IMR-90 (cell line): Measurements from ENCODE around the gene SCYGR2. TPM values are rescaled to one million over a fixed set of nuclear protein-coding genes. Genes with fewer than 3 reads are reported as not detected.

ENCODE experiments used
- ATAC-seq: fragments of 200-7000 bp; cut with Tn5 transposase; 2 replicates; pipeline ENCODE4 v1.9.1; 2020; ENCODE audit warnings: low read depth, mild to moderate bottlenecking, moderate library complexity
- BruUV-seq: library from RNA; stranded (reverse); fragments of 400-500 nt; replicated peaks from 2 replicates; lab custom pipeline; 2021; lab: Mats Ljungman, UMichigan
- CTCF ChIA-PET: fragments of 300-600 bp; formaldehyde crosslinking; extraction: SDS; loops from one replicate; lab custom pipeline; 2021; ENCODE audit warnings: antibody characterized with exemption; lab: Yijun Ruan, JAX
- POLR2A ChIA-PET: fragments of 300-600 bp; sonication (Branson Sonifier 250); formaldehyde crosslinking; loops from one replicate; lab custom pipeline; 2022; ENCODE audit warnings: antibody characterized with exemption; ENCODE audit not compliant: unreplicated experiment; lab: Charles Lee
- DNase-seq: peaks from one replicate; pipeline ENCODE4 v3.0.0; 2013
- H2AFZ ChIP-seq: replicated peaks from 2 replicates; pipeline ENCODE3; 2013; ENCODE audit warnings: low read length, mild to moderate bottlenecking; ENCODE audit not compliant: poor library complexity
- H2AK5ac ChIP-seq: 2 replicates; pipeline ENCODE4 v1.6.1; 2013; ENCODE audit warnings: low read depth, low read length, inconsistent platforms
- H2AK9ac ChIP-seq: replicated peaks from 2 replicates; pipeline ENCODE3; 2013; ENCODE audit warnings: mild to moderate bottlenecking, low read depth, low read length, moderate library complexity; ENCODE audit not compliant: poor library complexity
- H2BK120ac ChIP-seq: 2 replicates; pipeline ENCODE4 v1.6.1; 2013; ENCODE audit warnings: low read depth, low read length, inconsistent platforms
- H2BK15ac ChIP-seq: 3 replicates; pipeline ENCODE4 v1.6.1; 2013; ENCODE audit warnings: low read depth, low read length, inconsistent platforms
- H2BK20ac ChIP-seq: 2 replicates; pipeline ENCODE4 v1.6.1; 2013; ENCODE audit warnings: low read depth, mild to moderate bottlenecking, inconsistent platforms, low read length, moderate library complexity
- H2BK5ac ChIP-seq: 2 replicates; pipeline ENCODE4 v1.6.1; 2013; ENCODE audit warnings: mild to moderate bottlenecking, low read depth, low read length, inconsistent platforms; ENCODE audit not compliant: poor library complexity, severe bottlenecking
- H3K14ac ChIP-seq: replicated peaks from 2 replicates; pipeline ENCODE4 v1.6.1; 2013; ENCODE audit warnings: low read depth, low read length, inconsistent platforms
- H3K18ac ChIP-seq: 2 replicates; pipeline ENCODE4 v1.6.1; 2013; ENCODE audit warnings: low read depth, low read length, control low read depth
- H3K23ac ChIP-seq: 2 replicates; pipeline ENCODE4 v1.6.1; 2013; ENCODE audit warnings: low read depth, low read length, inconsistent platforms
- H3K27ac ChIP-seq: 2 replicates; pipeline ENCODE4 v1.5.1; 2013; ENCODE audit warnings: mild to moderate bottlenecking, control low read depth, low read length; ENCODE audit not compliant: insufficient read depth
- H3K27me3 ChIP-seq: 2 replicates; pipeline ENCODE4 v1.6.1; 2013; ENCODE audit warnings: low read length; ENCODE audit not compliant: control insufficient read depth, insufficient read depth
- H3K36me3 ChIP-seq: 2 replicates; pipeline ENCODE4 v1.6.1; 2013; ENCODE audit warnings: low read length, mixed read lengths; ENCODE audit not compliant: control insufficient read depth, insufficient read depth
- H3K4ac ChIP-seq: 2 replicates; pipeline ENCODE4 v1.6.1; 2013; ENCODE audit warnings: low read depth, low read length, inconsistent platforms
- H3K4me1 ChIP-seq: 2 replicates; pipeline ENCODE4 v1.6.1; 2013; ENCODE audit warnings: low read length, mixed read lengths; ENCODE audit not compliant: control insufficient read depth, insufficient read depth
- H3K4me2 ChIP-seq: 2 replicates; pipeline ENCODE4 v1.6.1; 2013; ENCODE audit warnings: low read depth, mild to moderate bottlenecking, control low read depth, low read length, moderate library complexity
- H3K4me3 ChIP-seq: 2 replicates; pipeline ENCODE4 v1.5.1; 2013; ENCODE audit warnings: low read depth, mild to moderate bottlenecking, control low read depth, low read length, moderate library complexity; ENCODE audit not compliant: insufficient read depth
- H3K56ac ChIP-seq: 2 replicates; pipeline ENCODE4 v1.6.1; 2013; ENCODE audit warnings: low read length, inconsistent platforms; ENCODE audit not compliant: insufficient read depth; ENCODE audit errors: extremely low read depth
- H3K79me1 ChIP-seq, 2 experiments: 2 replicates each; pipeline ENCODE4 v1.6.1; 2013; ENCODE audit warnings: low read length in 2 of 2, inconsistent platforms in 1 of 2, low read depth in 1 of 2
- H3K9ac ChIP-seq: 2 replicates; pipeline ENCODE4 v1.6.1; 2013; ENCODE audit warnings: low read depth, low read length, control low read depth
- H3K9me1 ChIP-seq: 2 replicates; pipeline ENCODE4 v1.6.1; 2013; ENCODE audit warnings: low read length, inconsistent platforms; ENCODE audit not compliant: insufficient read depth
- H3K9me3 ChIP-seq: 2 replicates; pipeline ENCODE4 v1.6.1; 2013; ENCODE audit warnings: low read length; ENCODE audit not compliant: control insufficient read depth, insufficient read depth
- H4K20me1 ChIP-seq: 2 replicates; pipeline ENCODE4 v1.6.1; 2013; ENCODE audit warnings: low read length, inconsistent platforms; ENCODE audit not compliant: insufficient read depth
- H4K5ac ChIP-seq: 2 replicates; pipeline ENCODE4 v1.6.1; 2013; ENCODE audit warnings: mild to moderate bottlenecking, low read depth, low read length, control low read depth
- H4K8ac ChIP-seq, 2 experiments: 2 replicates each; pipeline ENCODE4 v1.6.1; 2013; ENCODE audit warnings: low read depth in 2 of 2, low read length in 2 of 2, control low read depth in 1 of 2, inconsistent platforms in 1 of 2
- H4K91ac ChIP-seq: 2 replicates; pipeline ENCODE4 v1.6.1; 2013; ENCODE audit warnings: low read depth, low read length, inconsistent platforms; ENCODE audit not compliant: insufficient read depth
- BHLHE40 ChIP-seq: fragments of 150-350 bp; IDR thresholded peaks from 2 replicates; pipeline ENCODE4 v1.6.1; 2016; ENCODE audit warnings: mild to moderate bottlenecking, low read depth, low read length
- CEBPB ChIP-seq: IDR thresholded peaks from 2 replicates; pipeline ENCODE4 v1.6.1; 2012; ENCODE audit warnings: low read depth, low read length, improper control_type of control experiment
- CHD1 ChIP-seq: IDR thresholded peaks from 2 replicates; pipeline ENCODE4 v1.6.1; 2012; ENCODE audit warnings: low read depth, low read length, improper control_type of control experiment
- CTCF ChIP-seq: conservative IDR thresholded peaks from 2 replicates; pipeline ENCODE4 v1.5.1; 2012; ENCODE audit warnings: mild to moderate bottlenecking, low read depth, low read length, improper control_type of control experiment
- ELK1 ChIP-seq: fragments of 150-350 bp; IDR thresholded peaks from 2 replicates; pipeline ENCODE4 v1.6.1; 2016; ENCODE audit warnings: low read depth, mild to moderate bottlenecking, low read length, moderate library complexity, borderline replicate concordance
- FOS ChIP-seq: fragments of 150-350 bp; IDR thresholded peaks from 2 replicates; pipeline ENCODE4 v1.6.1; 2016; ENCODE audit warnings: low read depth, low read length
- MAFK ChIP-seq: IDR thresholded peaks from 2 replicates; pipeline ENCODE4 v1.6.1; 2012; ENCODE audit warnings: low read depth, low read length, improper control_type of control experiment
- MAZ ChIP-seq: IDR thresholded peaks from 2 replicates; pipeline ENCODE4 v1.6.1; 2012; ENCODE audit warnings: low read depth, mild to moderate bottlenecking, low read length, improper control_type of control experiment, moderate library complexity, borderline replicate concordance
- MXI1 ChIP-seq: IDR thresholded peaks from 2 replicates; pipeline ENCODE4 v1.6.1; 2012; ENCODE audit warnings: low read depth, mild to moderate bottlenecking, low read length, moderate library complexity, borderline replicate concordance
- NFE2L2 ChIP-seq: fragments of 150-350 bp; IDR thresholded peaks from 2 replicates; pipeline ENCODE4 v1.6.1; 2016; ENCODE audit warnings: low read depth, mild to moderate bottlenecking, low read length
- POLR2A ChIP-seq: IDR thresholded peaks from 2 replicates; pipeline ENCODE4 v1.6.1; 2012; ENCODE audit warnings: mild to moderate bottlenecking, low read depth, low read length
- RAD21 ChIP-seq: IDR thresholded peaks from 2 replicates; pipeline ENCODE4 v1.6.1; 2012; ENCODE audit warnings: low read length, improper control_type of control experiment
- RCOR1 ChIP-seq: IDR thresholded peaks from 2 replicates; pipeline ENCODE4 v1.6.1; 2012; ENCODE audit warnings: mild to moderate bottlenecking, low read length, improper control_type of control experiment; ENCODE audit not compliant: insufficient replicate concordance
- RFX5 ChIP-seq: IDR thresholded peaks from 2 replicates; pipeline ENCODE4 v1.8.0; 2012; ENCODE audit warnings: low read depth, mild to moderate bottlenecking, low read length, moderate library complexity
- SMC3 ChIP-seq: fragments of 150-350 bp; IDR thresholded peaks from 2 replicates; pipeline ENCODE4 v1.6.1; 2016; ENCODE audit warnings: low read depth, mild to moderate bottlenecking, antibody characterized with exemption, low read length, moderate library complexity
- USF2 ChIP-seq: fragments of 150-350 bp; IDR thresholded peaks from 2 replicates; pipeline ENCODE4 v1.6.1; 2017; ENCODE audit warnings: mild to moderate bottlenecking, antibody characterized with exemption, low read length, low read depth
- WGBS, 2 experiments: methylation state at CpG; one replicate each; pipeline versions ENCODE4 v1.1.5 to v1.1.7; 2013; ENCODE audit warnings: missing lambda C conversion rate in 2 of 2; ENCODE audit not compliant: insufficient read length in 1 of 2; ENCODE audit errors: extremely low coverage in 2 of 2; 5-methylcytosine and 5-hydroxymethylcytosine counted together
- dilution Hi-C: fragments of 300-500 bp; cut with HindIII; formaldehyde crosslinking; loops from one replicate; pipeline ENCODE4 v1.14.3; 2018; ENCODE audit warnings: low sequenced_read_pairs; ENCODE audit not compliant: unreplicated experiment
- in situ Hi-C: fragments of 300-500 bp; cut with MboI; formaldehyde crosslinking; loops from 3 replicates; pipeline ENCODE4 v1.14.3; 2019; ENCODE audit warnings: low sequenced_read_pairs, inconsistent platforms, mixed read lengths
- intact Hi-C: fragments of 100-400 bp; cut with micrococcal nuclease; formaldehyde crosslinking; loops from 2 replicates; pipeline ENCODE4 v1.10.0; 2022
- polyA plus RNA-seq, 3 experiments: library from polyadenylated mRNA; depleted of rRNA; stranded (reverse); fragments of >200 nt; gene quantifications; 2 replicates each; pipeline ENCODE4 v1.2.3, GENCODE V29; 2012; ENCODE audit warnings: low replicate concordance in 1 of 3
- total RNA-seq: library from RNA; depleted of rRNA; stranded (reverse); fragments of >200 nt; gene quantifications from 2 replicates; pipeline ENCODE4 v1.2.3, GENCODE V29; 2012

The SCYGR2 gene
- total and polyA plus RNA-seq, 2 of the 4 experiments (the other 2 are of a cell fraction): not detected

DNA sequence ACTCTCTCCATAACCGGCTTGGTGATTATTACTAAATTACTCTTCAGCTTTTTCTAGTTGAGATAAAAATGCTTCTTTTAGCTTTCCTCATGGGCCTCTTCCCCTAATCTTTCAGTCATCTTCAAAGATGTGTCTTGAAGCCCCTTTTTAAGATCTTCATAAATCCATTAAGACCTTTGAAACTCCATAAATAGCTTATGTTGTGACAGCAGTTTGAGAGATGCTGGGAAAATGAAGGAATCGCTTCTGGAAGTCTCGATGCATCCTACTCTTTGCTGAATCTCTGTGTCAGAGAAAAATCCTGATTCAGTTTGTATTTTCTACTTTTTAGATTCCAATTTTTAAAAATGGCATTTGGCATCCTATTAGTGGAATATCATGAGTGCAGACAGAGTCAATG lies 31.6 kb downstream of the SCYGR2 start:
- no peaks in the 10 kb centered on the region for H3K4me1 ChIP-seq
- no peak for ATAC-seq
- H2BK5ac ChIP-seq: no peak overlapping the region
- dilution Hi-C loops: no loop called here
- H3K4ac ChIP-seq: no peak overlapping the region
- no peak overlapping the region for H3K4me2 ChIP-seq
- no peak for DNase-seq
- H3K9me1 ChIP-seq: no peaks in the 10 kb centered on the region
- no TSS peak for BruUV-seq
- H2AK5ac ChIP-seq: no peak overlapping the region
- no peak overlapping the region for H2BK20ac ChIP-seq
- no peaks in the 10 kb centered on the region for H3K27me3 ChIP-seq
- no peaks in the 10 kb centered on the region for H3K36me3 ChIP-seq
- no peak overlapping the region for H3K23ac ChIP-seq
- H3K4me3 ChIP-seq: no peak overlapping the region
- intact Hi-C loops: no loop called here
- no CpG with 5 or more reads among the region's 3 CpGs for WGBS, 2 experiments
- no peak overlapping the region for H4K91ac ChIP-seq
- H3K79me1 ChIP-seq: no peaks in the 10 kb centered on the region
- H2AFZ ChIP-seq: no peak overlapping the region
- no peaks in the 10 kb centered on the region for H4K20me1 ChIP-seq
- no peak overlapping the region for H3K9ac ChIP-seq
- H4K5ac ChIP-seq: no peak overlapping the region
- H4K8ac ChIP-seq: no peak overlapping the region
- ChIA-PET CTCF (interaction anchor here (1.0 kb wide), 1 partner anchor 28 kb away, joined by 3 read pairs; no protein-coding TSS in a partner anchor), POLR2A (no interaction called here)
- H3K14ac ChIP-seq: no peak overlapping the region
- H2BK120ac ChIP-seq: no peak overlapping the region
- H3K27ac ChIP-seq: no peak overlapping the region
- TF ChIP-seq FOS (no peak), USF2 (no peak), CHD1 (no peak), NFE2L2 (no peak), POLR2A (no peak), CTCF (no peak), MAZ (no peak), RFX5 (no peak), MAFK (no peak), CEBPB (no peak), BHLHE40 (no peak), RCOR1 (no peak), MXI1 (no peak), RAD21 (no peak), SMC3 (no peak), ELK1 (no peak)
- no peaks in the 10 kb centered on the region for H3K9me3 ChIP-seq
- no peak overlapping the region for H2BK15ac ChIP-seq
- H3K56ac ChIP-seq: no peak overlapping the region
- in situ Hi-C loops: no loop called here
- H3K18ac ChIP-seq: no peak overlapping the region
- no peak overlapping the region for H2AK9ac ChIP-seq
